HepG2 (cell line): ENCODE data around the gene TVP23C. TPM values are rescaled to one million over a fixed set of nuclear protein-coding genes. Genes with fewer than 3 reads are reported as not detected.

Source experiments
- ATAC-seq: fragments of 200-7000 bp; cut with Tn5 transposase; 3 replicates; pipeline ENCODE4 v1.9.1; 2020; ENCODE audit warnings: mild to moderate bottlenecking, moderate library complexity
- BruUV-seq: library from RNA; stranded (reverse); fragments of 400-500 nt; replicated peaks from 2 replicates; lab custom pipeline; 2021; lab: Mats Ljungman, UMichigan
- CTCF ChIA-PET: fragments of 300-600 bp; formaldehyde crosslinking; extraction: SDS; loops from one replicate; lab custom pipeline; 2021; ENCODE audit warnings: low total read pairs, inconsistent platforms, low intra/inter-chr PET ratio; lab: Yijun Ruan, JAX
- POLR2A ChIA-PET: fragments of 350-600 bp; sonication (Branson Sonifier 250); formaldehyde crosslinking; loops from one replicate; lab custom pipeline; 2020; ENCODE audit warnings: antibody characterized with exemption, inconsistent platforms; lab: Yijun Ruan, JAX
- DNase-seq: peaks from one replicate; pipeline ENCODE4 v3.0.0-alpha.2; 2015; ENCODE audit warnings: low spot score
- FAIRE-seq: peaks from 3 replicates; lab custom pipeline; 2011; peaks lifted over from hg19 to GRCh38; lab: Jason Lieb, UNC
- H2AFZ ChIP-seq: one replicate; pipeline ENCODE4 v1.6.1; 2011; ENCODE audit warnings: low read length, inconsistent platforms
- H3K27ac ChIP-seq: fragments of 300-600 bp; 3 replicates; pipeline ENCODE4 v1.8.0; 2011; ENCODE audit warnings: mixed run types, mild to moderate bottlenecking, mixed read lengths, low read length, inconsistent platforms; ENCODE audit not compliant: insufficient read depth; ENCODE audit errors: extremely low read length
- H3K27me3 ChIP-seq, 2 experiments: fragments of 200-600 bp in 1 of 2; 2 replicates in 1 of 2; 3 replicates in 1 of 2; pipeline versions ENCODE4 v1.6.0 to v1.8.0; 2011; ENCODE audit warnings: low read length in 2 of 2, mild to moderate bottlenecking in 2 of 2, moderate library complexity in 2 of 2, inconsistent platforms in 1 of 2; ENCODE audit not compliant: insufficient read depth in 2 of 2, control insufficient read depth in 1 of 2
- H3K36me3 ChIP-seq, 2 experiments: fragments of 200-600 bp in 1 of 2; replicated peaks in 1 of 2; 2 replicates in 1 of 2; 3 replicates in 1 of 2; pipeline versions ENCODE4 v1.5.1 to v1.8.0; 2011; ENCODE audit warnings: low read length in 2 of 2, inconsistent platforms in 1 of 2; ENCODE audit not compliant: insufficient read depth in 2 of 2, control insufficient read depth in 1 of 2
- H3K4me1 ChIP-seq: 2 replicates; pipeline ENCODE4 v1.5.1; 2012; ENCODE audit warnings: low read length, inconsistent platforms; ENCODE audit not compliant: insufficient read depth
- H3K4me2 ChIP-seq: 2 replicates; pipeline ENCODE4 v1.6.0; 2011; ENCODE audit warnings: low read depth, low read length, inconsistent platforms
- H3K4me3 ChIP-seq, 3 experiments: fragments of 200-600 bp in 1 of 3; sonication (generic), shearing (Covaris generic) in 1 of 3; replicated peaks in 1 of 3; 2 replicates each; pipeline ENCODE4 v1.5.1; 2011 to 2016; ENCODE audit warnings: low read length in 3 of 3, inconsistent platforms in 2 of 3, low read depth in 2 of 3, mild to moderate bottlenecking in 2 of 3, control low read depth in 1 of 3, mixed read lengths in 1 of 3; ENCODE audit not compliant: insufficient read depth in 1 of 3
- H3K79me2 ChIP-seq: one replicate; pipeline ENCODE4 v1.6.1; 2011; ENCODE audit warnings: low read length, inconsistent platforms; ENCODE audit not compliant: insufficient read depth
- H3K9ac ChIP-seq: 2 replicates; pipeline ENCODE4 v1.6.0; 2011; ENCODE audit warnings: mild to moderate bottlenecking, low read depth, low read length, inconsistent platforms; ENCODE audit not compliant: insufficient read depth
- H3K9me3 ChIP-seq: 2 replicates; pipeline ENCODE4 v1.5.1; 2012; ENCODE audit warnings: mild to moderate bottlenecking, low read length
- H4K20me1 ChIP-seq: 2 replicates; pipeline ENCODE4 v1.6.0; 2011; ENCODE audit warnings: inconsistent platforms, mild to moderate bottlenecking, low read length, moderate library complexity; ENCODE audit not compliant: insufficient read depth
- CERS6 ChIP-seq: sonication (generic); formaldehyde crosslinking; IDR thresholded peaks from 2 replicates; pipeline ENCODE4 v1.5.0; 2020; ENCODE audit warnings: missing genetic modification reagents
- ELF3 ChIP-seq: IDR thresholded peaks from 2 replicates; pipeline ENCODE4 v1.6.1; 2016; ENCODE audit warnings: missing genetic modification reagents, missing compliant biosample characterization
- FOXA1 ChIP-seq, 2 experiments: fragments of 450-650 bp in 1 of 2; sonication (generic) in 1 of 2; formaldehyde crosslinking in 1 of 2; IDR thresholded peaks; 2 replicates each; pipeline versions ENCODE4 v1.4.0 to v1.6.1; 2016 to 2020; ENCODE audit warnings: missing genetic modification reagents in 1 of 2
- FOXM1 ChIP-seq: sonication (generic); formaldehyde crosslinking; IDR thresholded peaks from 2 replicates; pipeline ENCODE4 v1.5.0; 2020; ENCODE audit warnings: missing genetic modification reagents
- HDAC1 ChIP-seq: sonication (generic); formaldehyde crosslinking; IDR thresholded peaks from 2 replicates; pipeline ENCODE4 v1.5.1; 2020; ENCODE audit warnings: mild to moderate bottlenecking, missing genetic modification reagents
- LCORL ChIP-seq, 2 experiments: fragments of 450-650 bp in 1 of 2; sonication (generic) in 1 of 2; formaldehyde crosslinking in 1 of 2; IDR thresholded peaks; 2 replicates each; pipeline versions ENCODE4 v1.5.0 to v1.6.1; 2017 to 2020; ENCODE audit warnings: antibody characterized with exemption in 1 of 2, missing genetic modification reagents in 1 of 2
- PLSCR1 ChIP-seq: sonication (generic); formaldehyde crosslinking; IDR thresholded peaks from 2 replicates; pipeline ENCODE4 v1.5.0; 2020; ENCODE audit warnings: missing genetic modification reagents, mild to moderate bottlenecking, borderline replicate concordance
- RFX1 ChIP-seq: fragments of 450-650 bp; IDR thresholded peaks from 2 replicates; pipeline ENCODE4 v1.6.1; 2017
- ZNF260 ChIP-seq: sonication (generic); formaldehyde crosslinking; IDR thresholded peaks from 2 replicates; pipeline ENCODE4 v1.4.0; 2020; ENCODE audit warnings: missing genetic modification reagents, low read depth, mild to moderate bottlenecking, borderline replicate concordance
- ZNF367 ChIP-seq: sonication (generic); formaldehyde crosslinking; IDR thresholded peaks from 2 replicates; pipeline ENCODE4 v1.4.0; 2020; ENCODE audit warnings: missing genetic modification reagents, borderline replicate concordance
- ZNF430 ChIP-seq: sonication (generic); formaldehyde crosslinking; IDR thresholded peaks from 2 replicates; pipeline ENCODE4 v1.9.0; 2021; ENCODE audit warnings: mild to moderate bottlenecking, missing genetic modification reagents
- WGBS: methylation state at CpG from one replicate; pipeline ENCODE4 v1.1.6; 2017; ENCODE audit warnings: low lambda C conversion rate; 5-methylcytosine and 5-hydroxymethylcytosine counted together
- in situ Hi-C: cut with HindIII; loops from 2 replicates; pipeline ENCODE4 v1.10.0; 2017; ENCODE audit warnings: low pct_unique_long_range_greater_than_20kb; ENCODE audit not compliant: extremely low pct_ligation_motif_present
- intact Hi-C: fragments of 100-400 bp; cut with micrococcal nuclease; formaldehyde crosslinking; loops from one replicate; pipeline ENCODE4 v1.10.0; 2022; ENCODE audit not compliant: unreplicated experiment
- polyA plus RNA-seq, 8 experiments: library from polyadenylated mRNA; depleted of rRNA in 3 of 8; stranded (reverse) in 7 of 8; unstranded in 1 of 8; fragments of >200 nt; fragmentation: Illumina TruSeq in 4 of 8; extraction: Trizol in 4 of 8; gene quantifications; 2 replicates each; pipeline versions ENCODE4 v1.2.1 to v1.2.3, GENCODE V29; 2011 to 2016; ENCODE audit warnings: low read depth in 4 of 8, missing spikeins in 1 of 8, mixed read lengths in 1 of 8; ENCODE audit not compliant: insufficient read depth in 1 of 8
- total RNA-seq, 5 experiments: library from RNA; depleted of rRNA; stranded (reverse); fragments of >200 nt; fragmentation: Illumina TruSeq; extraction: Trizol; gene quantifications; 2 replicates each; pipeline ENCODE4 v1.2.3, GENCODE V29; 2016; ENCODE audit warnings: low read depth in 1 of 5
- TF ChIP-seq, protein P1 (sequence below): sonication (generic); formaldehyde crosslinking; IDR thresholded peaks from 2 replicates; pipeline ENCODE4 v1.9.0; 2022; ENCODE audit warnings: low read depth, missing genetic modification reagents
- TF ChIP-seq, protein P2 (sequence below): sonication (generic); formaldehyde crosslinking; IDR thresholded peaks from 2 replicates; pipeline ENCODE4 v1.9.0; 2021; ENCODE audit warnings: missing genetic modification reagents, mild to moderate bottlenecking, borderline replicate concordance

TVP23C gene
- total and polyA plus RNA-seq, 2 of the 13 experiments (the other 11 are each of a cell fraction or from before 2014, with no cell fraction given) = 10.4 to 28.2 TPM

DNA sequence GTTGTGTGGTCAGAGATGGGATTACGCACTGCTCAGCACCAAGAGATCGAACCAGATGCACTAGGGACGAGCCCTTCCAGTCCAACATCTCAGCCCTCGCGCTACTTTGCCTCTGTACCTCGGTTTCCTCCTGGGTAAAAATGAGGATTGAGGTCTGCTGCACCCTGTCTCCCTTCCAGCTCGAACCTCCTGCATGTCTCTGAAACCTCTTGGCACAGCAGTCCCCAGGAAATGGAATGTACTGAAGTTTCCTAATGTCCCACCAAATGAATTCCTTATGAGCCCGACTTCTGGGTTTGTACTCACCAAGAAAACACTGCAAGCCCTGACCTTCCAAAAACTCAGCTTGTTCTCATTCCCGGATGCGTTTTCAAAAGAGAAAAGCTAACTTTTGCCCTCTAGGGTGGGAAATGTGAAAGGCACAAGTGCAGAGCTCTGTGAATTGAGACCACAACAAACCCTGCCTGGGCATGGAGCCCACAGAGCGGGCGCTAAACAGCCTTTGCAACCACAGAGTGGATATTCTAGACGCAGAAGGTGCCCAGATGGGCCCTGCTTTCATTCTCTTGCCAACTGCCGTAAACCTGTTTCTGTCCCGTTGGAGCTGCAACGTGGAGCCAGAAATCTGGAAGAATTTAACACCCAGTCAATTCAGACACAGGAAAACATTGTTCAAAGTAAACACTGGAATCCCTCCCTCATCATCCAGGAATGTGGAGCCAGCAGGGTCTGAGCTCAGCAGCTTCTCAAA, 106.1 kb downstream of the TVP23C start:
- Histone ChIP-seq H3K9me3 (no peaks in the 10 kb centered on the region), H4K20me1 (no peaks in the 10 kb centered on the region), H3K4me2 (no peak overlapping the region; the same call in 1 of the 2 replicates), H3K27ac (no peak overlapping the region), H3K4me1 (peaks cover 20% of the 10 kb centered on the region), H3K36me3 (peaks cover 18 to 39% of the 10 kb centered on the region in 2 experiments), H3K4me3 (no peak overlapping the region), H3K9ac (no peak overlapping the region), H3K79me2 (no peaks in the 10 kb centered on the region), H3K27me3 (no peaks in the 10 kb centered on the region), H2AFZ (no peak overlapping the region)
- in situ Hi-C loops = no loop called here
- ChIA-PET POLR2A (interaction anchor here (1.3 kb wide), 1 partner anchor 23 kb away, joined by 3 read pairs; no protein-coding TSS in a partner anchor), CTCF (no interaction called here)
- no TSS peak for BruUV-seq
- DNase-seq = peak; percentile 61
- TF ChIP-seq ELF3 = no peak
- no peak for TF ChIP-seq RFX1
- no peak for TF ChIP-seq FOXA1 (IDR thresholded peaks at IDR 0.05)
- TF ChIP-seq FOXA1 (CRISPR knock-in tag; IDR thresholded peaks at IDR 0.05) = peak; percentile 14; the same call in 1 of the 2 replicates
- no peak for TF ChIP-seq LCORL (IDR thresholded peaks at IDR 0.05)
- 0 out of 2 replicates have a peak, but pooled peaks have one; percentile 28 for TF ChIP-seq LCORL (CRISPR knock-in tag; IDR thresholded peaks at IDR 0.05)
- WGBS = 88% methylated on average over 14 of the region's 16 CpGs
- ATAC-seq = peak; percentile 34; the same call in 2 of the 3 replicates
- no peak for FAIRE-seq
- intact Hi-C loops = no loop called here

DNA sequence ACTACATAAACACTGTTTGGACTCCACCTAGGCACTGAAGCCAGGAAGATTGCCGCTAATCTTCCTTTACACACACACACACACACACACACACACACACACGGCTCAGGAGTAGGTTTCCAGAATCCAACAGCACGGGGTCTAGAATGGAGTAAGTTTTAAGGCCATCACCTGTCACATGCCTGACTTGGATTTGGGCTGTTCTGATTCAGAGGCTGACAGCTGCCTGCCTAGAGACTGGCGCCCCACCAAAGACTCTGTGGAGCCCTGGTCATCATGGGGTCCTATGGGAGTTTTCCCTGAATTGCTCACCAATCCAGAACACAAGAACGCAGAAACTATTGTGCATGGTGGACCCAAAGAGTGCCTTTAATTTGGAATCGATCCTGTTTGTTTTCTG, 106.8 kb downstream of the TVP23C start:
- H3K4me2 ChIP-seq = no peak overlapping the region
- no peak overlapping the region for H3K9ac ChIP-seq
- H3K36me3 ChIP-seq = peaks cover 22 to 38% of the 10 kb centered on the region in 2 experiments
- ATAC-seq (no peak), DNase-seq (no peak), FAIRE-seq (no peak)
- ChIA-PET CTCF (no interaction called here), POLR2A (no interaction called here)
- in situ Hi-C loops = no loop called here
- WGBS = 100% methylated on average over 5 of the region's 6 CpGs
- intact Hi-C loops = no loop called here
- H3K27me3 ChIP-seq = no peaks in the 10 kb centered on the region
- no peak overlapping the region for H2AFZ ChIP-seq
- H3K79me2 ChIP-seq = no peaks in the 10 kb centered on the region
- H3K27ac ChIP-seq = no peak overlapping the region
- no TSS peak for BruUV-seq
- H3K9me3 ChIP-seq = no peaks in the 10 kb centered on the region
- TF ChIP-seq ZNF430 (CRISPR knock-in tag) = no peak
- TF ChIP-seq ZNF367 (CRISPR knock-in tag) = no peak
- no peak for TF ChIP-seq PLSCR1 (CRISPR knock-in tag)
- TF ChIP-seq FOXM1 (CRISPR knock-in tag) = no peak
- no peak for TF ChIP-seq CERS6 (CRISPR knock-in tag)
- TF ChIP-seq, protein P1, sequence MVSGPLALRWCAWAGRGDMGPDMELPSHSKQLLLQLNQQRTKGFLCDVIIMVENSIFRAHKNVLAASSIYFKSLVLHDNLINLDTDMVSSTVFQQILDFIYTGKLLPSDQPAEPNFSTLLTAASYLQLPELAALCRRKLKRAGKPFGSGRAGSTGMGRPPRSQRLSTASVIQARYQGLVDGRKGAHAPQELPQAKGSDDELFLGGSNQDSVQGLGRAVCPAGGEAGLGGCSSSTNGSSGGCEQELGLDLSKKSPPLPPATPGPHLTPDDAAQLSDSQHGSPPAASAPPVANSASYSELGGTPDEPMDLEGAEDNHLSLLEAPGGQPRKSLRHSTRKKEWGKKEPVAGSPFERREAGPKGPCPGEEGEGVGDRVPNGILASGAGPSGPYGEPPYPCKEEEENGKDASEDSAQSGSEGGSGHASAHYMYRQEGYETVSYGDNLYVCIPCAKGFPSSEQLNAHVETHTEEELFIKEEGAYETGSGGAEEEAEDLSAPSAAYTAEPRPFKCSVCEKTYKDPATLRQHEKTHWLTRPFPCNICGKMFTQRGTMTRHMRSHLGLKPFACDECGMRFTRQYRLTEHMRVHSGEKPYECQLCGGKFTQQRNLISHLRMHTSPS (CRISPR knock-in tag) = no peak
- TF ChIP-seq, protein P2, sequence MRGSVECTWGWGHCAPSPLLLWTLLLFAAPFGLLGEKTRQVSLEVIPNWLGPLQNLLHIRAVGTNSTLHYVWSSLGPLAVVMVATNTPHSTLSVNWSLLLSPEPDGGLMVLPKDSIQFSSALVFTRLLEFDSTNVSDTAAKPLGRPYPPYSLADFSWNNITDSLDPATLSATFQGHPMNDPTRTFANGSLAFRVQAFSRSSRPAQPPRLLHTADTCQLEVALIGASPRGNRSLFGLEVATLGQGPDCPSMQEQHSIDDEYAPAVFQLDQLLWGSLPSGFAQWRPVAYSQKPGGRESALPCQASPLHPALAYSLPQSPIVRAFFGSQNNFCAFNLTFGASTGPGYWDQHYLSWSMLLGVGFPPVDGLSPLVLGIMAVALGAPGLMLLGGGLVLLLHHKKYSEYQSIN (CRISPR knock-in tag) = no peak
- TF ChIP-seq HDAC1 (CRISPR knock-in tag) = no peak
- no peak for TF ChIP-seq ZNF260
- peaks cover 20% of the 10 kb centered on the region for H3K4me1 ChIP-seq
- H3K4me3 ChIP-seq = no peak overlapping the region
- H4K20me1 ChIP-seq = no peaks in the 10 kb centered on the region
